ENCODE measurements around the gene PRSS57. TPM values are rescaled to one million over a fixed set of nuclear protein-coding genes. Genes with fewer than 3 reads are reported as not detected.

The PRSS57 gene
- total RNA-seq, 1 experiment from 2014 or later, result not detected

GRCh38 chr19:708154-709143 is 13.2 kb upstream of the PRSS57 start, which contains the start of gene PALM:
Gene PALM, plus strand, starts transcription at chr19:708935. Its CDS starts 212 bp downstream, at chr19:709147.
- ChIA-PET POLR2A (no interaction called here), CTCF (no interaction called here)
- DNase-seq (ENCODE audit: low read depth, low spot score) (no peak), ATAC-seq (peak; percentile 69)
- intact Hi-C loops (cut with micrococcal nuclease; ENCODE audit: unreplicated experiment) (no loop called here), in situ Hi-C loops (cut with HindIII; ENCODE audit: low pct_unique_long_range_greater_than_20kb, low sequenced_read_pairs) (no loop called here)
- H3K27ac ChIP-seq (ENCODE audit: low read length), result no peak within 1 kb of the TSS
- H3K4me3 ChIP-seq (ENCODE audit: low read depth in 2 of 2, low read length in 2 of 2), result peak within 1 kb of the TSS; percentile 38 to 46
- no peaks in the 10 kb centered on the region for H3K9me3 ChIP-seq (ENCODE audit: control insufficient read depth, insufficient read depth, low read depth, low read length)
- no peaks in the 10 kb centered on the region; the same call in 1 of the 2 replicates for H3K36me3 ChIP-seq (ENCODE audit: control insufficient read depth, insufficient read depth, low read length)
- no TSS peak for BruUV-seq (replicated peaks)
- TF ChIP-seq, protein P1, sequence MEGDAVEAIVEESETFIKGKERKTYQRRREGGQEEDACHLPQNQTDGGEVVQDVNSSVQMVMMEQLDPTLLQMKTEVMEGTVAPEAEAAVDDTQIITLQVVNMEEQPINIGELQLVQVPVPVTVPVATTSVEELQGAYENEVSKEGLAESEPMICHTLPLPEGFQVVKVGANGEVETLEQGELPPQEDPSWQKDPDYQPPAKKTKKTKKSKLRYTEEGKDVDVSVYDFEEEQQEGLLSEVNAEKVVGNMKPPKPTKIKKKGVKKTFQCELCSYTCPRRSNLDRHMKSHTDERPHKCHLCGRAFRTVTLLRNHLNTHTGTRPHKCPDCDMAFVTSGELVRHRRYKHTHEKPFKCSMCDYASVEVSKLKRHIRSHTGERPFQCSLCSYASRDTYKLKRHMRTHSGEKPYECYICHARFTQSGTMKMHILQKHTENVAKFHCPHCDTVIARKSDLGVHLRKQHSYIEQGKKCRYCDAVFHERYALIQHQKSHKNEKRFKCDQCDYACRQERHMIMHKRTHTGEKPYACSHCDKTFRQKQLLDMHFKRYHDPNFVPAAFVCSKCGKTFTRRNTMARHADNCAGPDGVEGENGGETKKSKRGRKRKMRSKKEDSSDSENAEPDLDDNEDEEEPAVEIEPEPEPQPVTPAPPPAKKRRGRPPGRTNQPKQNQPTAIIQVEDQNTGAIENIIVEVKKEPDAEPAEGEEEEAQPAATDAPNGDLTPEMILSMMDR (IDR thresholded peaks at IDR 0.05), result peak; percentile 71; the same call in 1 of the 2 replicates
- TF ChIP-seq SIN3A (IDR thresholded peaks at IDR 0.05; ENCODE audit: borderline replicate concordance, insufficient read depth, low read depth, low read length), result no peak
- TF ChIP-seq, protein P2, sequence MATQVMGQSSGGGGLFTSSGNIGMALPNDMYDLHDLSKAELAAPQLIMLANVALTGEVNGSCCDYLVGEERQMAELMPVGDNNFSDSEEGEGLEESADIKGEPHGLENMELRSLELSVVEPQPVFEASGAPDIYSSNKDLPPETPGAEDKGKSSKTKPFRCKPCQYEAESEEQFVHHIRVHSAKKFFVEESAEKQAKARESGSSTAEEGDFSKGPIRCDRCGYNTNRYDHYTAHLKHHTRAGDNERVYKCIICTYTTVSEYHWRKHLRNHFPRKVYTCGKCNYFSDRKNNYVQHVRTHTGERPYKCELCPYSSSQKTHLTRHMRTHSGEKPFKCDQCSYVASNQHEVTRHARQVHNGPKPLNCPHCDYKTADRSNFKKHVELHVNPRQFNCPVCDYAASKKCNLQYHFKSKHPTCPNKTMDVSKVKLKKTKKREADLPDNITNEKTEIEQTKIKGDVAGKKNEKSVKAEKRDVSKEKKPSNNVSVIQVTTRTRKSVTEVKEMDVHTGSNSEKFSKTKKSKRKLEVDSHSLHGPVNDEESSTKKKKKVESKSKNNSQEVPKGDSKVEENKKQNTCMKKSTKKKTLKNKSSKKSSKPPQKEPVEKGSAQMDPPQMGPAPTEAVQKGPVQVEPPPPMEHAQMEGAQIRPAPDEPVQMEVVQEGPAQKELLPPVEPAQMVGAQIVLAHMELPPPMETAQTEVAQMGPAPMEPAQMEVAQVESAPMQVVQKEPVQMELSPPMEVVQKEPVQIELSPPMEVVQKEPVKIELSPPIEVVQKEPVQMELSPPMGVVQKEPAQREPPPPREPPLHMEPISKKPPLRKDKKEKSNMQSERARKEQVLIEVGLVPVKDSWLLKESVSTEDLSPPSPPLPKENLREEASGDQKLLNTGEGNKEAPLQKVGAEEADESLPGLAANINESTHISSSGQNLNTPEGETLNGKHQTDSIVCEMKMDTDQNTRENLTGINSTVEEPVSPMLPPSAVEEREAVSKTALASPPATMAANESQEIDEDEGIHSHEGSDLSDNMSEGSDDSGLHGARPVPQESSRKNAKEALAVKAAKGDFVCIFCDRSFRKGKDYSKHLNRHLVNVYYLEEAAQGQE (IDR thresholded peaks at IDR 0.05; ENCODE audit: insufficient read depth in 1 of 2, low read depth in 2 of 2, low read length in 1 of 2), result no peak
- no peak for TF ChIP-seq POLR2AphosphoS5 (IDR thresholded peaks at IDR 0.05; ENCODE audit: low read depth, low read length)
- no peak for TF ChIP-seq TCF7L2 (IDR thresholded peaks at IDR 0.05; ENCODE audit: low read depth, low read length)
- H3K4me1 ChIP-seq (ENCODE audit: control insufficient read depth, insufficient read depth, low read length), result no peaks in the 10 kb centered on the region
- H3K27me3 ChIP-seq (ENCODE audit: control insufficient read depth, insufficient read depth, low read length), result no peaks in the 10 kb centered on the region

- ATAC-seq, result no peak
- intact Hi-C loops (cut with micrococcal nuclease; ENCODE audit: unreplicated experiment), result no loop called here
- no peak for DNase-seq (ENCODE audit: low read depth, low spot score)
- Histone ChIP-seq H3K4me3 (ENCODE audit: low read depth in 2 of 2, low read length in 2 of 2) (no peak overlapping the region), H3K36me3 (ENCODE audit: control insufficient read depth, insufficient read depth, low read length) (no peaks in the 10 kb centered on the region; the same call in 1 of the 2 replicates), H3K9me3 (ENCODE audit: control insufficient read depth, insufficient read depth, low read depth, low read length) (no peaks in the 10 kb centered on the region), H3K27ac (ENCODE audit: low read length) (no peak overlapping the region), H3K27me3 (ENCODE audit: control insufficient read depth, insufficient read depth, low read length) (no peaks in the 10 kb centered on the region), H3K4me1 (ENCODE audit: control insufficient read depth, insufficient read depth, low read length) (no peaks in the 10 kb centered on the region)
- in situ Hi-C loops (cut with HindIII; ENCODE audit: low pct_unique_long_range_greater_than_20kb, low sequenced_read_pairs), result no loop called here
- BruUV-seq (replicated peaks), result no TSS peak
- ChIA-PET POLR2A (interaction anchor here (1.0 kb wide), 1 partner anchor 27 kb away, joined by 5 read pairs; no protein-coding TSS in a partner anchor), CTCF (no interaction called here)
- no peak for TF ChIP-seq POLR2AphosphoS5 (IDR thresholded peaks at IDR 0.05; ENCODE audit: low read depth, low read length)
- no peak for TF ChIP-seq SIN3A (IDR thresholded peaks at IDR 0.05; ENCODE audit: borderline replicate concordance, insufficient read depth, low read depth, low read length)
- no peak for TF ChIP-seq TCF7L2 (IDR thresholded peaks at IDR 0.05; ENCODE audit: low read depth, low read length)
- TF ChIP-seq, protein P2 (IDR thresholded peaks at IDR 0.05; ENCODE audit: insufficient read depth in 1 of 2, low read depth in 2 of 2, low read length in 1 of 2), result no peak
- TF ChIP-seq, protein P1 (IDR thresholded peaks at IDR 0.05), result no peak
These were observed 9.1 kb upstream of the PRSS57 start for GRCh38 chr19:704447-704741.

All from Panc1 (cell line).